Heart left ventricle (tissue), 16 donors: ENCODE results near the gene SRP54. TPM values are rescaled to one million over a fixed set of nuclear protein-coding genes. Genes with fewer than 3 reads are reported as not detected.

Source experiments
- ATAC-seq, 4 donors: fragments of 200-7000 bp; cut with Tn5 transposase; one replicate each; pipeline ENCODE4 v1.9.1; 2020 to 2022; ENCODE audit warnings: moderate library complexity in 4 of 4, mild to moderate bottlenecking in 3 of 4, moderate number of reproducible peaks in 1 of 4
- DNase-seq, 5 donors: peaks; one replicate each; pipeline ENCODE4 v3.0.0-alpha.2; 2020
- H3K27ac ChIP-seq, 12 donors: fragments of 200-600 bp; sonication (generic) in 4 of 12; one replicate each; pipeline versions ENCODE4 v1.5.0 to v1.8.0; 2016 to 2022; ENCODE audit warnings: mild to moderate bottlenecking in 2 of 12
- H3K27me3 ChIP-seq, 9 donors: fragments of 200-600 bp; sonication (generic) in 2 of 9; one replicate each; pipeline versions ENCODE4 v1.5.1 to v1.8.0; 2016 to 2022; ENCODE audit warnings: mild to moderate bottlenecking in 3 of 9
- H3K36me3 ChIP-seq, 9 donors: fragments of 200-600 bp; sonication (generic) in 2 of 9; one replicate each; pipeline versions ENCODE4 v1.5.0 to v1.8.0; 2018 to 2022; ENCODE audit warnings: mild to moderate bottlenecking in 2 of 9
- H3K4me1 ChIP-seq, 12 donors: fragments of 200-600 bp; sonication (generic) in 4 of 12; one replicate each; pipeline versions ENCODE4 v1.5.0 to v1.8.0; 2016 to 2022; ENCODE audit warnings: mild to moderate bottlenecking in 3 of 12
- H3K4me3 ChIP-seq, 12 donors: fragments of 200-600 bp; sonication (generic) in 4 of 12; one replicate each; pipeline versions ENCODE4 v1.5.0 to v1.8.0; 2017 to 2022; ENCODE audit warnings: mild to moderate bottlenecking in 9 of 12, moderate library complexity in 4 of 12
- H3K9me3 ChIP-seq, 12 donors: fragments of 200-600 bp; sonication (generic) in 4 of 12; one replicate each; pipeline versions ENCODE4 v1.5.0 to v1.8.0; 2016 to 2022; ENCODE audit warnings: mild to moderate bottlenecking in 1 of 12
- CTCF ChIP-seq, 12 donors: fragments of 200-600 bp; sonication (generic) in 4 of 12; IDR thresholded peaks; one replicate each; pipeline versions ENCODE4 v1.5.0 to v1.8.0; 2018 to 2022; ENCODE audit warnings: antibody characterized with exemption in 12 of 12, mild to moderate bottlenecking in 5 of 12
- POLR2A ChIP-seq, 2 donors: fragments of 450-650 bp; IDR thresholded peaks; one replicate each; pipeline ENCODE4 v1.6.1; 2017; ENCODE audit warnings: antibody characterized with exemption in 2 of 2, mild to moderate bottlenecking in 2 of 2, moderate library complexity in 2 of 2
- WGBS, 4 donors: extraction: QIAGEN DNeasy Blood & Tissue Kit in 2 of 4; methylation state at CpG; one replicate each; pipeline versions ENCODE4 v1.1.5 to v1.1.7; 2013 to 2018; 5-methylcytosine and 5-hydroxymethylcytosine counted together
- intact Hi-C, 10 donors: fragments of 100-400 bp; cut with DNase I; formaldehyde crosslinking; loops; one replicate each; pipeline versions ENCODE4 v1.11.1 to v1.14.2; 2022
- polyA plus RNA-seq, 2 donors: library from polyadenylated mRNA; stranded (reverse); fragments of 200-250 nt; gene quantifications; one replicate each; pipeline ENCODE4 v1.2.3, GENCODE V29; 2013
- total RNA-seq, 9 donors: library from RNA; depleted of rRNA in 2 of 9; stranded (reverse); fragments of >200 nt in 2 of 9; fragmentation: NEBNext Ultra II Directional in 3 of 9; extraction: Animal tissue kit (Norgen Biotek cat#: 25700) in 3 of 9; gene quantifications; one replicate each; pipeline versions ENCODE4 v1.1.0 to v1.2.4, GENCODE V29; 2016 to 2023
- donor health status: ischemic (EF 13 %, LVEDD 7.1; RV severe dilation, severe dysfunction).
- donor health status: healthy with polysubstance abuse.
- donor health status: DM: no; HTN: yes; CAD: no.
- donor health status: DM: no; HTN: no; CAD: no.
- donor health status: ischemic (EF 25% LVEDD 6.9; RV normal size, moderate dysfunction).
- donor health status: ischemic (EF 25% LVEDD 5.7; RV mildly dilated, moderate dysfunction).
- donor health status: healthy.
- donor health status: DM: yes; HTN: yes; CAD: no.
- donor health status: ischemic (EF 35%, LVEDD 5.7; RV mildly dilated, moderate dysfunction).
- donor health status: nonischemic (EF 11% LVEDD 7.7; RV severe dilation, severe dysfunction).
- donor health status: DM: yes; HTN: yes; CAD: no.
- donor health status: PGD.
- donor health status: ischemic (EF 29% LVEDD 5.4; RV normal size, mild dysfunction).
- donor health status: nonischemic (EF 23%, LVEDD 6.1; RV moderate dilation, normal function).

SRP54 gene
- total and polyA plus RNA-seq, 11 donors = 16.0 to 53.3 (median 34.0) TPM

- DNase-seq = no peak
- Histone ChIP-seq H3K4me1 (peaks cover 0 to 10% (median 0%) of the 10 kb centered on the region in 12 donors), H3K36me3 (peaks cover 0 to 64% (median 40%) of the 10 kb centered on the region in 9 donors), H3K4me3 (no peak overlapping the region), H3K27ac (no peak overlapping the region), H3K9me3 (no peaks in the 10 kb centered on the region), H3K27me3 (no peaks in the 10 kb centered on the region)
- WGBS, 4 donors = 32 to 39% (median 34%) methylated on average over 3 of the region's 3 CpGs
- no peak for ATAC-seq
- intact Hi-C loops = no loop called here
- TF ChIP-seq POLR2A (IDR thresholded peaks at IDR 0.05) (no peak), CTCF (IDR thresholded peaks at IDR 0.05) (no peak)
Measured at GRCh38 chr14:34997762-34998161, 15.0 kb downstream of the SRP54 start.

DNA sequence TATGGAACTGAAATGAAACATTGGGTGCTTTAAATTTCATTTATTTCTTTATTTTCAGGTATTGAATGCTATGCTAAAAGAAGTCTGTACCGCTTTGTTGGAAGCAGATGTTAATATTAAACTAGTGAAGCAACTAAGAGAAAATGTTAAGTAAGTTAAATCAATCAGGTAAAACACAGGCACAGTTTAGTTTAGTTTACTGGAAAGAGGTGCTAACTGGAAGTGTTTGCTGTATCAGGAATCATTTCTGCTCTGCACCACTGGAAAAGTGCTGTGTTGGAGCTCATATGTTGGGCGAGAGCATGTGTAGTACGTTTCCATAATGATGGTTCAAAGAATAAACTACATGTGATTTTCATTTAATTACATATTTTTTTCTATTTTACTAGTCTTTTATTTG lies 16.7 kb downstream of the SRP54 start:
- Histone ChIP-seq H3K27ac (no peak overlapping the region), H3K4me1 (peaks cover 0 to 8% (median 0%) of the 10 kb centered on the region in 12 donors), H3K36me3 (peaks cover 0 to 80% (median 55%) of the 10 kb centered on the region in 9 donors), H3K9me3 (no peaks in the 10 kb centered on the region), H3K4me3 (no peak overlapping the region), H3K27me3 (no peaks in the 10 kb centered on the region)
- WGBS, 4 donors = 94 to 96% (median 94%) methylated on average over 3 of the region's 3 CpGs
- ATAC-seq (no peak), DNase-seq (no peak)
- no peak for TF ChIP-seq CTCF (IDR thresholded peaks at IDR 0.05)
- TF ChIP-seq POLR2A (IDR thresholded peaks at IDR 0.05) = no peak
- intact Hi-C loops = no loop called here

GRCh38 chr14:35001621-35002020 lies 18.8 kb downstream of the SRP54 start:
- Histone ChIP-seq H3K36me3 (peaks cover 0 to 97% (median 65%) of the 10 kb centered on the region in 9 donors), H3K9me3 (no peaks in the 10 kb centered on the region), H3K4me3 (no peak overlapping the region), H3K27me3 (no peaks in the 10 kb centered on the region), H3K4me1 (peaks cover 0 to 8% (median 0%) of the 10 kb centered on the region in 12 donors), H3K27ac (no peak overlapping the region)
- WGBS, 4 donors = 88 to 94% (median 93%) methylated on average over 2 of the region's 2 CpGs
- intact Hi-C loops = no loop called here
- DNase-seq (no peak), ATAC-seq (no peak)
- TF ChIP-seq CTCF (IDR thresholded peaks at IDR 0.05) = no peak
- TF ChIP-seq POLR2A (IDR thresholded peaks at IDR 0.05) = no peak

DNA sequence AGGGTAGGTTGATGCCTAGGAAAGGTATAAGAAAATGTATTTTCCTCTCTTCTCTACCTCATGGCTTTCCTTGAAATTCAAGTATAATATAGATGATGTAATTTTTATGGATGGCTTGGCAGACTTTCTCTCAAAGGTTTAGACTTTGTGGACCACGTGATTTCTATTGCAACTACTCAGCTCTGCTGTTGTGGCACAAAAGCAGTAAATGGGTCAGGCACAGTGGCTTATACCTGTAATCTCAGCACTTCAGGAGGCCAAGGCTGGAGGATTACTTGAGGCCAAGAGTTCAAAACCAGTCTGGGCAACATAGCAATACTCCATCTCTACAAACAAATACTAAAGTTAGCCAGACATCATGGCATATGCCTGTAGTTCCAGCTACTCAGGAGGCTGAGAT lies 22.0 kb downstream of the SRP54 start:
- 91 to 100% (median 96%) methylated on average over 1 of the region's 1 CpG for WGBS, 4 donors
- ATAC-seq = no peak
- Histone ChIP-seq H3K4me1 (no peaks in the 10 kb centered on the region), H3K36me3 (peaks cover 0 to 96% (median 76%) of the 10 kb centered on the region in 9 donors), H3K4me3 (no peak overlapping the region), H3K27ac (no peak overlapping the region), H3K9me3 (no peaks in the 10 kb centered on the region), H3K27me3 (no peaks in the 10 kb centered on the region)
- no peak for DNase-seq
- intact Hi-C loops = no loop called here
- TF ChIP-seq POLR2A (IDR thresholded peaks at IDR 0.05) (no peak), CTCF (IDR thresholded peaks at IDR 0.05) (no peak)
